Right lobe of liver (tissue), 4 donors: Measurements from ENCODE around the gene SCN8A.

Experiments
- CTCF ChIP-seq, 4 donors: fragments of 200-600 bp in 3 of 4; fragments of 450-650 bp in 1 of 4; IDR thresholded peaks; one replicate each; pipeline versions ENCODE4 v1.5.1 to v1.8.0; 2016 to 2022; ENCODE audit warnings: antibody characterized with exemption in 4 of 4, mild to moderate bottlenecking in 2 of 4
- POLR2A ChIP-seq: fragments of 450-650 bp; IDR thresholded peaks from one replicate; pipeline ENCODE4 v1.6.1; 2017; ENCODE audit warnings: antibody characterized with exemption, mild to moderate bottlenecking
- donor health status: DM: no; HTN: no; CAD: no.
- donor health status: DM: no; HTN: no; CAD: no.
- donor health status: DM: no; HTN: yes; CAD: no.

- TF ChIP-seq CTCF (IDR thresholded peaks at IDR 0.05) = no peak
- TF ChIP-seq POLR2A = no peak
These were observed 85.8 kb downstream of the SCN8A start for GRCh38 chr12:51676875-51677274.
